ENCODE data around the gene FBN1. TPM values are rescaled to one million over a fixed set of nuclear protein-coding genes. Genes with fewer than 3 reads are reported as not detected.

Gene FBN1
- total and polyA plus RNA-seq, 7 donors = 7.7 to 40.6 (median 16.4) TPM

GRCh38 chr15:48528921-48529320 is 116.6 kb downstream of the FBN1 start:
- ATAC-seq (no peak), DNase-seq (no peak)
- TF ChIP-seq CTCF (IDR thresholded peaks at IDR 0.05) = no peak
- intact Hi-C loops (cut with DNase I) = no loop called here
- Histone ChIP-seq H3K4me1 (no peaks in the 10 kb centered on the region), H3K9me3 (no peaks in the 10 kb centered on the region), H3K4me3 (no peak overlapping the region), H3K27me3 (ENCODE audit: insufficient read depth in 3 of 3, low read length in 2 of 3) (no peaks in the 10 kb centered on the region), H3K36me3 (ENCODE audit: insufficient read depth in 1 of 2, low read depth in 1 of 2) (no peaks in the 10 kb centered on the region), H3K27ac (no peak overlapping the region)
- WGBS, 3 donors = 80 to 85% (median 82%) methylated on average over 4 of the region's 4 CpGs

GRCh38 chr15:48527517-48527916 is 118.0 kb downstream of the FBN1 start:
- intact Hi-C loops (cut with DNase I) = no loop called here
- H3K36me3 ChIP-seq (ENCODE audit: insufficient read depth in 1 of 2, low read depth in 1 of 2) = no peaks in the 10 kb centered on the region
- ATAC-seq = no peak
- 55 to 69% (median 57%) methylated on average over 2 of the region's 2 CpGs for WGBS, 3 donors
- H3K4me1 ChIP-seq = no peaks in the 10 kb centered on the region
- H3K27me3 ChIP-seq (ENCODE audit: insufficient read depth in 3 of 3, low read length in 2 of 3) = no peaks in the 10 kb centered on the region
- DNase-seq = no peak
- H3K27ac ChIP-seq = no peak overlapping the region
- H3K4me3 ChIP-seq = no peak overlapping the region
- no peaks in the 10 kb centered on the region for H3K9me3 ChIP-seq
- no peak for TF ChIP-seq CTCF (IDR thresholded peaks at IDR 0.05)

- intact Hi-C loops (cut with DNase I) = loop anchor here in 1 of 2 donors (5.0 kb wide), 1 partner anchor 49 kb away; no protein-coding TSS in a partner anchor
- no peak overlapping the region for H3K27ac ChIP-seq
- no peak overlapping the region for H3K4me3 ChIP-seq
- H3K36me3 ChIP-seq (ENCODE audit: insufficient read depth in 1 of 2, low read depth in 1 of 2) = no peaks in the 10 kb centered on the region
- ATAC-seq (no peak), DNase-seq (no peak)
- H3K27me3 ChIP-seq (ENCODE audit: insufficient read depth in 3 of 3, low read length in 2 of 3) = no peaks in the 10 kb centered on the region
- no peaks in the 10 kb centered on the region for H3K4me1 ChIP-seq
- WGBS, 3 donors = 74 to 94% (median 76%) methylated on average over 3 of the region's 3 CpGs
- TF ChIP-seq CTCF (IDR thresholded peaks at IDR 0.05) = no peak
- H3K9me3 ChIP-seq = no peaks in the 10 kb centered on the region
Observed at GRCh38 chr15:48522911-48523310, 122.6 kb downstream of the FBN1 start.

- no peak overlapping the region for H3K4me3 ChIP-seq
- H3K4me1 ChIP-seq = no peaks in the 10 kb centered on the region
- no peaks in the 10 kb centered on the region for H3K9me3 ChIP-seq
- H3K27ac ChIP-seq = no peak overlapping the region
- ATAC-seq (no peak), DNase-seq (no peak)
- intact Hi-C loops (cut with DNase I) = loop anchor here in 1 of 2 donors (5.0 kb wide), 1 partner anchor 50 kb away; no protein-coding TSS in a partner anchor
- no peaks in the 10 kb centered on the region for H3K27me3 ChIP-seq (ENCODE audit: insufficient read depth in 3 of 3, low read length in 2 of 3)
- no peak for TF ChIP-seq CTCF (IDR thresholded peaks at IDR 0.05)
- no peaks in the 10 kb centered on the region for H3K36me3 ChIP-seq (ENCODE audit: insufficient read depth in 1 of 2, low read depth in 1 of 2)
Observed at GRCh38 chr15:48522123-48522522, 123.4 kb downstream of the FBN1 start.
